Measurements from ENCODE around the gene GFPT1.
A peak's percentile ranks its signal among the peaks of the same experiment; 100 is the strongest.
"Not testable (repeated sequence)": the region's sequence is repeated elsewhere in the genome, so short reads cannot be mapped to it uniquely, and the experiment has no call there.

Gene GFPT1
- total RNA-seq, result 52.4 to 66.1 (median 58.9) reads per million in 4 donors

DNA sequence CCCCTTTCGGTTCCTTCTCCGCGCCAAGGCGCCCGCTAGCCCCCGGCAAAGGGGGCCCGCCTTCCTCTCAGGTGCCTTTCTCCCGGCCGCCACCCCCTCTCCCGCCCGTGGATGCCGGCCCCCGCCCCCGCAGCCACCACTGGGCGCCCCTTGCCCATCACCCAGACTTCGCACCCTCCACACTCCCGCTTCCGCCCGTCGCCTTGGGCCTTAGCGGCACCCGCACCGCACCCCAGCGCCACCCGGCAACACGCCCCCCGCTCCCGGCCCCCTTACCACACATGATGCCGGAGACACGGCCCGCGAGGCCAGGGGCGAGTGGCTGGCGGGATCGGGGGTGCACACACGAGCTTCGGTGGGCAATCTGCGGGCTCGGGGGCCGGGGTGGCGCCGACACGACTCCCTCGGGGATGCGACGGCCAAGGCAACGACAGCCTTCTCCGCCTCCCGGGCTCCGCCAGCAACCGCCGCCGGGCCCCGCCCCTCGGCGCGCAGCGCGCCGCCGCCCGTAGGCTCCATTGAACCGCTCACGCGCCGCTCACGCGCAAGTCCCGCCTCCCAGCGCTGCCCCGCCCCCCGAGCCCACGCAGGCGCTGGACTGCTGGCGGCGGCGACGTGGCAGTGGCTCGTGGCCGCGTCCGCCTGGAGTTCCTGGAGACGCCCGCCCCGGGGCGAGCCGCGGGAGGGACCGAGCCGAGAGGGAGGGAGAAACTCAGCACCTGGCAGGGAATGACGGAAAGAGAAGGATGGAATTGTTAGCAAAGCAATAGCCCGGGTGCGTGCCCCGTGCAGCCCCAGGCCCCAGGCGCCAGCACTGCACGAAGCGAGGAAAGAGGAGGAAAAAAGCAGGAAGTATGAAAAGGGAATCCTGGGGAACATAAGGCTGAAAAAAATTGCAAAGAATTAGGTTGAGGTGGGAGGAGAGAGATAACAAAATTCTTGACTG, at the start of gene GFPT1:
TSS of gene GFPT1 (minus strand) at position 439 of the 946 bp plus-strand sequence. CDS start at position 283, 156 bp downstream.
- peak; percentile 83 to 92 (median 86) for DNase-seq

- no peak for DNase-seq
Observed at GRCh38 chr2:69436596-69436937, 49.5 kb upstream of the GFPT1 start.

DNA sequence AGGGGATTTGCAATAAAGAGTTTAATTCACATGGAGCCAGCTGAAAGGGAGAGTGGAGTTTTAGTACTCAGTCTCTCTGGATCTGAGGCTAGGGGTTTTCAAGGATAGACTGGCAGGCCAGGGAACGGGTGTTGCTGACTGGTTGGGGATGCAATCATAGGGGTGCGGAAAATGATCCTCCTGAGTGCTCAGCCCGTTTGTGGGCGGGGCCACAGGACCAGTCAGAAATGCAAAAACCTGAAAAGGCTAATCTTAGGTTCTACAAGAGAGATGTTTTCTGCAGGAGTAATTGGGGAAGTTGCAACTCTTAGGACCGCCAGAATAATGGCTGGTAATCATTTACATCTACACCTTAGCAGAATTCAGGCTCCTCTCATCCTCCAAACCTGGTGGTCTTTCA, 47.7 kb upstream of the GFPT1 start:
- no peak for DNase-seq

- no peak for DNase-seq
Observed at GRCh38 chr2:69429491-69430183, 42.6 kb upstream of the GFPT1 start.

DNA sequence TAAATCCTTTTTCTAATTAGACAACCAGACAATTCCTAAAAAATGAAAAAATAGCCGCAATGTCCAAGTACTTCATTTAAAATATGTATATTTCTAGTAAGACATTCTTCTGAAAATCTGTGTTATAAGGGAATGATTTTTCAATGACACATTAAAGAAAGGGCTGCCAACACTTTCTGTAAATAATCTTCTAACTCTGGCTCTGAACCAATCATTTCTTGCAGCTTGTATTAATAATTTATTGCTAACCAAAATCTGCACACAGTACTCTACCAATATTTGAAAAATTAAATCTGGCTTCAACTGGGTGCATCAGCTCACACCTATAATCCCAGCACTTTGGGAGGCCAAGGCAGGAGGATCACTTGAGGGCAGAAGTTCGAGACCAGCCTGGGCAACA, 42.0 kb upstream of the GFPT1 start:
- no peak for DNase-seq

DNA sequence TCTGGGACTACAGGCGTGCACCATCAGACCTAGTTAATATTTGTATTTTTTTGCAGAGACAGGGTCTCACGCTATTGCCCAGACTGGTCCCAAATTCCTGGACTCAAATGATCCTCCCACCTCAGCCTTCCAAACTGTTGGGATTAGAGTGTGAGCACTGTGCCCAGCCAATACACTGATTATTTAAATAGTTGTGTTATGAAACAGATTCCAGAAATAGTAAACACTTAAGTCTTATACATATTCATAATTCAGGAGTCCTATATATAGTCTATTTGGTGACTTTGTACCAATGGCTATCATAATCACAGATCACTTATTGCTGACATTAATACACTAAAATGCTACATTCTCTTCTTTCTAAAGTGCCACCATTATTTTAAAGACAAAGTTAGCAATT, 37.4 kb upstream of the GFPT1 start:
- no peak for DNase-seq

- no peak for DNase-seq
Observed at GRCh38 chr2:69422198-69422597, 35.2 kb upstream of the GFPT1 start.

DNA sequence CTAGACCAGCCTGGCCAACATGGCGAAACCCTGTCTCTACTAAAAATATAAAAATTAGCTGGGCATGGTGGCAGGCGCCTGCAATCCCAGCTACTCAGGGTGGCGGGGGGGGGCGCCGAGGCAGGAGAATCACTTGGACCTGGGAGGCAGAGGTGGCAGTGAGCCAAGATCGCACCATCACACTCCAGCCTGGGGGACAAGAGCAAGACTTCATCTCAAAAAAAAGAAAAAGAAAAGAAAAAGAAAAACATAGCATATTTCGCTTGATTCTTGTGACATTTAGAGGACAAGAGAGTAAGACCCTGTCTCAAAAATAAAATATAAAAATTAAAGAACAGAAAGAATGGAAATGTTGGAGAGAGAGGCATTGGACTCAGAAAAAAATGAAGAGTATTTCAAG, 32.1 kb upstream of the GFPT1 start:
- not testable (repeated sequence) for DNase-seq

DNA sequence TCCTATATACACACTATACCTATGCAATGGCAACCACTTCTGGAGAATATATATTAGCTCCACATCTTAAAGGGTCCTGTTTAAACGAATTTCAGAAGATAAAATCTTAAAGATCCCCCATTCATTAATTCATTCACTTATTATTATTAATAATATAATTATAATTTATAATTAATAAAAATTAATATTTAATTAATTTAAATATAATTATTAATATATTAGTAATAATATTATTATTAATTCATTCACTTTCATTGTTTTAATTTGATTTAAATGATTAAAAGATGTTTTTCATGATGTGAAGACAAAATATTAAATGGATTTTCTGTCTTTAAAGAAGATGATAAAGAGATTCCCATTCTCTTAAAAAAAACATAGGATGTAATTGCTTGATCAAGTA, 29.1 kb upstream of the GFPT1 start:
- no peak for DNase-seq

- DNase-seq, result no peak
Observed at GRCh38 chr2:69411120-69411519, 24.1 kb upstream of the GFPT1 start.

- DNase-seq, result no peak
Observed at GRCh38 chr2:69405306-69405705, 18.3 kb upstream of the GFPT1 start.

DNA sequence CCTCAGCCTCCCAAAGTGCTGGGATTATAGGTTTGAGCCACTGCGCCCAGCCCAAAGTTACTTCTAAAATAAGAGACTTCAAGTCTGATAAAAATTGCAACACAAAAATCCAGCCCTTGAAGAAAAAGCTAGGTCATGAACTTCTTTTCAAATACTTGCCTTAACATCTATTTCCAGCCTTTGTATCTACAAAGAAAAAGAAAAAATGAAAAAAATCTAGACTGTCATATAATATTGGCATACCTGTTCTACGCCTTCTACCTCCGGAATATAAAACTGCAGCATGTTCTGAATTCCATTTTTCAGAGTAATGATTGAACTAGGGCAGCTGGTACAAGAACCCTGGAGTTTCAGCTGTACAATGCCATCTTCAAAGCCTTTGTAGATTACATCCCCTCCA, 13.1 kb upstream of the GFPT1 start:
- DNase-seq, result no peak

GRCh38 chr2:69397234-69397633, 10.2 kb upstream of the GFPT1 start:
- no peak for DNase-seq

- DNase-seq, result no peak
Observed at GRCh38 chr2:69395866-69396265, 8.8 kb upstream of the GFPT1 start.

DNA sequence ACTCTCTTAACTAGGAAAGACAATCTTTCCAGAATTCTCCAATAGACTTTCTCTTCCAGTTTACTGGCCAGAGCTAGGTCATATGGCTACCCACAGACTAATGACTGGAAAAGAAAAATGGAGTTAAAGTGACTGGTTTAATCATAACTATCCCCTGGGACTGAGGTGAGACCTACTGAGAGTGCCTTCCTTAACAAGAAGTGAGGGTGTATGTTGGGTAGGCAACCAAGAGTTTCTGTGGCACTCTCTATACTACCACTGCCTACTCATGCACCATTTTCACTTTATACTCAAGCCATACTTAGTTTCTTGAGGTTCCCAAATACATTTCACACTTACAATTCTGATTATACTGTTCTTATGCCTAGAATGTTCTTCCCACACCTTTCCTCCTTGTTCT, 6.9 kb upstream of the GFPT1 start:
- DNase-seq, result no peak

- no peak for DNase-seq
Observed at GRCh38 chr2:69390471-69390870, 3.4 kb upstream of the GFPT1 start.

DNA sequence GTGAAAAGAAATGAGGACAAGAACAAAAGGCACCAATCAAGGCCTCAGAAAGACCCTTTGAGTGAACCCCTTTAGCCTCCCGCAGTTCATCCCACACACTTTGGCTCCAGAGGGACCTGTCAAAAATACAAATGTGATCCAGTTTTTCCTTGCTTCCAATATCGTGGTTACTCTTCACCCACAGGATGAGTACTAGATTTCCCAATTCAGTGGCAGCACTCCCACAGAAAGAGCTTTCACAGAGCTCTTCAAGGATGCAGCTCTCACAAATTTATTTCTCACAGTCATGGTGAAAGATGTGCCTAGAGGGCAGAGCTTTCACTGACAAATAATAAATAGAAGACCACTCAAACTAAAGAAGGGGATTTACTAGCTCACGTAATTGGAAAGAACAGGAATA, 3.0 kb upstream of the GFPT1 start:
- DNase-seq, result no peak

GRCh38 chr2:69389271-69389670, 2.2 kb upstream of the GFPT1 start:
- DNase-seq, result no peak

DNA sequence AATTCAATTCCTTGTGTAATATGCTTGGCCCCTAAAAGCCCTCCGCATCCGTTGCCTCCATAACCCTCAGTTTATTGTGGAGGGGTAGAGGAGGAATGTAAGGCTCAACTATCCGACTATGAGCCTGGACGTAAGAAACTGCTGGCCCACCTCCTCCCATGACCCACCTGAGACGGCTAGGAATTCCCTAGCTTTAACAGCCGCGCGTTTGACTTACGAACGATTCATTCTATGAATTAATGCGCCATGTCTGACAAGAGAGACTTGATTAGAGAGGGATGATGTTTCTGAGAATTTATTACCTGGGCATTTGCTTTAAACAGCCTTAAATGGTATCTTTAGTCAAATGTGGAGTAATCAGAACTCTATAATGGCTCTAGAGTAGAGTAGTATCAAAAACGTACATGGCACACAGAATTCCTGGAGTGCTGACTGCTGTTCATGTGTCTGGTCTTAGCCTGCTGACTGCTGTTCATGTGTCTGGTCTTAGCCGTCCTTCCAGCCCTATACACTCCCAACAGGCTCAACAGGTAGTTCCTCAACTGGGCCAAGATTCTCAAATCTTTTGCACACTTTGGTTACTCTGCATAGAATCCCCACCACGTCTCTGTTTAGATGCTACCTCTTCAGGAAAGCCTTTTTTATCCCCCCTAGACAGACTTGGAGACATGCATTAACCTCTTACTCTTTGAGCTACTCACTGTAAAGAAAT, 899 bp upstream of the GFPT1 start:
- DNase-seq, result no peak

GRCh38 chr2:69386360-69386759, 667 bp downstream of the GFPT1 start:
- DNase-seq, result peak in 1 of 5 donors; percentile 28

GRCh38 chr2:69385443-69386151, 1.4 kb downstream of the GFPT1 start:
- peak in 1 of 5 donors; percentile 16 for DNase-seq

GRCh38 chr2:69384618-69385081, 2.4 kb downstream of the GFPT1 start:
- no peak for DNase-seq
